HG03378 (cell line): ENCODE results near the gene MYO5B.

Source experiments
- ATAC-seq: cut with Tn5 transposase; IDR thresholded peaks from one replicate; pipeline ENCODE4 v1.9.1; 2021; ENCODE audit warnings: mild to moderate bottlenecking, moderate library complexity; ENCODE audit not compliant: unreplicated experiment

Gene MYO5B

GRCh38 chr18:50075772-50076171 is 119.2 kb downstream of the MYO5B start:
- ATAC-seq = no peak

- ATAC-seq = no peak
Measured at GRCh38 chr18:50074404-50074803, 120.5 kb downstream of the MYO5B start.

- ATAC-seq = no peak
Measured at GRCh38 chr18:50073319-50073718, 121.6 kb downstream of the MYO5B start.

GRCh38 chr18:50072146-50072545 is 122.8 kb downstream of the MYO5B start:
- ATAC-seq = no peak

GRCh38 chr18:50071397-50071796 is 123.5 kb downstream of the MYO5B start:
- no peak for ATAC-seq

- no peak for ATAC-seq
Measured at GRCh38 chr18:50069422-50069821, 125.5 kb downstream of the MYO5B start.

GRCh38 chr18:50065527-50065926 is 129.4 kb downstream of the MYO5B start:
- no peak for ATAC-seq

- ATAC-seq = no peak
Measured at GRCh38 chr18:50065039-50065438, 129.9 kb downstream of the MYO5B start.

- no peak for ATAC-seq
Measured at GRCh38 chr18:50061876-50062517, 132.9 kb downstream of the MYO5B start.

- ATAC-seq = no peak
Measured at GRCh38 chr18:50060822-50061221, 134.1 kb downstream of the MYO5B start.

- no peak for ATAC-seq
Measured at GRCh38 chr18:50058731-50059130, 136.2 kb downstream of the MYO5B start.

- ATAC-seq = no peak
Measured at GRCh38 chr18:50057009-50057408, 137.9 kb downstream of the MYO5B start.

- ATAC-seq = no peak
Measured at GRCh38 chr18:50056185-50056584, 138.8 kb downstream of the MYO5B start.

GRCh38 chr18:50055488-50055887 is 139.5 kb downstream of the MYO5B start:
- ATAC-seq = no peak

GRCh38 chr18:50053111-50053510 is 141.8 kb downstream of the MYO5B start:
- no peak for ATAC-seq

- ATAC-seq = no peak
Measured at GRCh38 chr18:50051288-50051687, 143.7 kb downstream of the MYO5B start.

GRCh38 chr18:50045126-50045525 is 149.8 kb downstream of the MYO5B start:
- ATAC-seq = no peak

- ATAC-seq = no peak
Measured at GRCh38 chr18:50044402-50044801, 150.5 kb downstream of the MYO5B start.

- ATAC-seq = no peak
Measured at GRCh38 chr18:50042611-50043010, 152.3 kb downstream of the MYO5B start.

GRCh38 chr18:50039746-50040145 is 155.2 kb downstream of the MYO5B start:
- ATAC-seq = no peak

- ATAC-seq = no peak
Measured at GRCh38 chr18:50038448-50038847, 156.5 kb downstream of the MYO5B start.

- ATAC-seq = no peak
Measured at GRCh38 chr18:50034029-50034428, 160.9 kb downstream of the MYO5B start.

- no peak for ATAC-seq
Measured at GRCh38 chr18:50033004-50033403, 161.9 kb downstream of the MYO5B start.
